Fibroblast of lung (primary cell): ENCODE measurements around the gene EEF1A2. TPM values are rescaled to one million over a fixed set of nuclear protein-coding genes. Genes with fewer than 3 reads are reported as not detected.

ENCODE experiments used
- DNase-seq, 2 donors: peaks; one replicate each; pipeline versions ENCODE4 v3.0.0 to v3.0.0-alpha.2; 2010; ENCODE audit warnings: low read depth in 2 of 2
- H2AFZ ChIP-seq: 2 replicates; pipeline ENCODE4 v1.5.1; 2012; ENCODE audit warnings: low read length, control low read depth, inconsistent platforms
- H3K27ac ChIP-seq: 2 replicates; pipeline ENCODE4 v1.5.1; 2011; ENCODE audit warnings: low read length, control low read depth; ENCODE audit not compliant: insufficient read depth
- H3K27me3 ChIP-seq: 2 replicates; pipeline ENCODE4 v1.5.1; 2011; ENCODE audit warnings: mild to moderate bottlenecking, low read length; ENCODE audit not compliant: control insufficient read depth, insufficient read depth
- H3K36me3 ChIP-seq: 2 replicates; pipeline ENCODE4 v1.5.1; 2011; ENCODE audit warnings: low read length; ENCODE audit not compliant: control insufficient read depth, insufficient read depth
- H3K4me1 ChIP-seq: 2 replicates; pipeline ENCODE4 v1.5.1; 2011; ENCODE audit warnings: low read length; ENCODE audit not compliant: control insufficient read depth, insufficient read depth; ENCODE audit errors: extremely low read depth
- H3K4me2 ChIP-seq: 2 replicates; pipeline ENCODE4 v1.5.1; 2011; ENCODE audit warnings: low read length, control low read depth; ENCODE audit not compliant: insufficient read depth; ENCODE audit errors: extremely low read depth
- H3K4me3 ChIP-seq, 4 experiments: fragments of 200-600 bp in 1 of 4; sonication (generic) in 1 of 4; replicated peaks in 1 of 4; 2 replicates each; pipeline ENCODE4 v1.5.1; 2011 to 2016; ENCODE audit warnings: low read length in 4 of 4, low read depth in 3 of 4, mild to moderate bottlenecking in 3 of 4, control low read depth in 2 of 4, inconsistent platforms in 1 of 4, mixed read lengths in 1 of 4; ENCODE audit not compliant: insufficient read depth in 1 of 4; ENCODE audit errors: control extremely low read depth in 1 of 4
- H3K79me2 ChIP-seq: 2 replicates; pipeline ENCODE4 v1.5.1; 2012; ENCODE audit warnings: mild to moderate bottlenecking, low read length, inconsistent platforms; ENCODE audit not compliant: control insufficient read depth, insufficient read depth
- H3K9ac ChIP-seq: 2 replicates; pipeline ENCODE4 v1.5.1; 2011; ENCODE audit warnings: mild to moderate bottlenecking, low read length, control low read depth; ENCODE audit not compliant: insufficient read depth
- H3K9me3 ChIP-seq: 2 replicates; pipeline ENCODE4 v1.5.1; 2012; ENCODE audit warnings: low read depth, low read length; ENCODE audit not compliant: control insufficient read depth, insufficient read depth
- H4K20me1 ChIP-seq: 2 replicates; pipeline ENCODE4 v1.5.1; 2011; ENCODE audit warnings: low read length; ENCODE audit not compliant: control insufficient read depth, insufficient read depth; ENCODE audit errors: extremely low read depth
- CTCF ChIP-seq, 2 donors: IDR thresholded peaks in 1 of 2; conservative IDR thresholded peaks in 1 of 2; 1 replicate in 1 of 2; 2 replicates in 1 of 2; pipeline ENCODE4 v1.5.1; 2011 to 2012; ENCODE audit warnings: low read length in 2 of 2, control low read depth in 1 of 2, inconsistent platforms in 1 of 2, low read depth in 1 of 2, mild to moderate bottlenecking in 1 of 2
- EZH2 ChIP-seq: IDR thresholded peaks from 2 replicates; pipeline ENCODE4 v1.5.1; 2012; ENCODE audit warnings: low read length, control low read depth, mild to moderate bottlenecking; ENCODE audit errors: missing control alignments
- polyA plus RNA-seq, 2 donors: library from polyadenylated mRNA; depleted of rRNA in 1 of 2; stranded (reverse) in 1 of 2; unstranded in 1 of 2; fragments of >200 nt; gene quantifications; 2 replicates each; pipeline ENCODE4 v1.2.1, GENCODE V29; 2011 to 2012; ENCODE audit warnings: missing spikeins in 1 of 2
- total RNA-seq: library from RNA; depleted of rRNA; stranded (reverse); fragments of >200 nt; gene quantifications from 2 replicates; pipeline ENCODE4 v1.2.1, GENCODE V29; 2014

Gene EEF1A2
- total and polyA plus RNA-seq, 2 donors (not counting 1 experiment from before 2014, with no cell fraction given) = 0.16 to 1.7 TPM

- H4K20me1 ChIP-seq = no peaks in the 10 kb centered on the region
Observed at GRCh38 chr20:63495167-63495720, 3.6 kb downstream of the EEF1A2 start.

GRCh38 chr20:63494420-63495166 lies 4.3 kb downstream of the EEF1A2 start:
- no peak for TF ChIP-seq CTCF (conservative IDR thresholded peaks at IDR 0.05 in 1 of 2, IDR thresholded peaks at IDR 0.05 in 1 of 2; ENCODE audit: low read depth in 1 of 2, low read length in 2 of 2)
- TF ChIP-seq EZH2 = no peak
- no peaks in the 10 kb centered on the region for H3K9me3 ChIP-seq
- H3K27me3 ChIP-seq = peaks cover 4% of the 10 kb centered on the region
- H3K27ac ChIP-seq = no peak overlapping the region
- no peak overlapping the region for H3K9ac ChIP-seq
- H3K4me2 ChIP-seq = no peak overlapping the region
- DNase-seq = no peak
- no peaks in the 10 kb centered on the region for H3K4me1 ChIP-seq
- no peaks in the 10 kb centered on the region for H4K20me1 ChIP-seq
- no peaks in the 10 kb centered on the region for H3K79me2 ChIP-seq
- no peak overlapping the region for H3K4me3 ChIP-seq
- no peak overlapping the region for H2AFZ ChIP-seq
- H3K36me3 ChIP-seq = no peaks in the 10 kb centered on the region

More at GRCh38 chr20:63495167-63495720, 3.6 kb downstream of the EEF1A2 start:
- DNase-seq = no peak
- Histone ChIP-seq H3K9ac (no peak overlapping the region), H2AFZ (no peak overlapping the region), H3K9me3 (no peaks in the 10 kb centered on the region), H3K4me2 (no peak overlapping the region), H3K79me2 (no peaks in the 10 kb centered on the region), H3K4me1 (no peaks in the 10 kb centered on the region), H3K27ac (no peak overlapping the region), H3K36me3 (no peaks in the 10 kb centered on the region), H3K27me3 (peaks cover 5% of the 10 kb centered on the region), H3K4me3 (no peak overlapping the region)
- TF ChIP-seq CTCF (conservative IDR thresholded peaks at IDR 0.05 in 1 of 2, IDR thresholded peaks at IDR 0.05 in 1 of 2; ENCODE audit: low read depth in 1 of 2, low read length in 2 of 2) (no peak), EZH2 (no peak)

GRCh38 chr20:63494084-63494419 lies 4.8 kb downstream of the EEF1A2 start:
- no peak overlapping the region for H3K4me2 ChIP-seq
- H3K9me3 ChIP-seq = no peaks in the 10 kb centered on the region
- H3K79me2 ChIP-seq = no peaks in the 10 kb centered on the region
- no peaks in the 10 kb centered on the region for H3K4me1 ChIP-seq
- no peak overlapping the region for H3K9ac ChIP-seq
- DNase-seq = no peak
- H3K27ac ChIP-seq = no peak overlapping the region
- no peaks in the 10 kb centered on the region for H3K27me3 ChIP-seq
- H3K4me3 ChIP-seq = no peak overlapping the region
- H2AFZ ChIP-seq = no peak overlapping the region
- no peaks in the 10 kb centered on the region for H4K20me1 ChIP-seq
- TF ChIP-seq CTCF (conservative IDR thresholded peaks at IDR 0.05 in 1 of 2, IDR thresholded peaks at IDR 0.05 in 1 of 2; ENCODE audit: low read depth in 1 of 2, low read length in 2 of 2) (no peak), EZH2 (no peak)
- H3K36me3 ChIP-seq = no peaks in the 10 kb centered on the region
